HG03066 (cell line): ENCODE measurements around the gene OTULIN.

Source experiments
- ATAC-seq: cut with Tn5 transposase; IDR thresholded peaks from one replicate; pipeline ENCODE4 v1.9.1; 2021; ENCODE audit warnings: low read depth; ENCODE audit not compliant: unreplicated experiment

The OTULIN gene

GRCh38 chr5:14695152-14695551, 30.6 kb downstream of the OTULIN start:
- no peak for ATAC-seq

DNA sequence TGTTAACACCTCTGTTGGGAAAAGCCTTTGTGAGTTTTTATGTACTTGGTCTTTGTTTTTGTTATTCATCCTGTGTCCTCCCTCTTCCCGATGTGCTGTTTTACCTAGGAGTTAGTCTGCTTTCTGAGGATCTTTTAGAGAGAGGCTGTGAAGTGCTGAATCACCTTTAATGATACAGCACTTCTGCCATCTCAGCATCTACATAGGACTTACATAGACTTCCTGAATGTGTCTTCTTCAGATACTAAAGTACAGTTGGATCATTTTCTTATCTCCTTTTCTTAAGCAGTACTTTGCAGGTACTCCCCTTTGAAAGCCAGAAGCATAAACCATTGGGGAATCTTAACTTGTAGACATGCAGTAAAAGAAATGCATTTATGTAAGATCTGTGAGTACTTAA, 31.5 kb downstream of the OTULIN start:
- ATAC-seq: no peak

- no peak for ATAC-seq
Measured at GRCh38 chr5:14696851-14697250, 32.3 kb downstream of the OTULIN start.

GRCh38 chr5:14698495-14698894, 34.0 kb downstream of the OTULIN start:
- ATAC-seq: no peak

DNA sequence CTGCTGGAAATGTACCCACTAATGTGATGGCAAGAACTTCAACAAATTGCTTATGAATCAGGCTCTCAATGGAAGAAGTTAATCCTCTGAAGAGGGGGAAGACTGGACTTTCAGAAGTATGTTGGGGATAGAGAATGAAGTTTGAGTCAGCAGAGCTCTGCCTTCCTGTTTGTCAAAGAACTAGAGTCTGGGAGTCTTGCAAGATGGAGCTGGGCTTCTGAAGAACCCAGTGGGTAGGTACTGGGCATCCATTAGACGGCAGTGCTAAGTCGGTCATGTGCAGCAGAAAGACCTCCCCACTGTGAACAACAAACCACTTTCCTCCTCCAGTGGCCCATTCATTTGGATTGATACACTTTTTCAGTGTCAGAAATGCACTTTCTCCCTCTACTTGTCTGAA, 34.6 kb downstream of the OTULIN start:
- no peak for ATAC-seq

DNA sequence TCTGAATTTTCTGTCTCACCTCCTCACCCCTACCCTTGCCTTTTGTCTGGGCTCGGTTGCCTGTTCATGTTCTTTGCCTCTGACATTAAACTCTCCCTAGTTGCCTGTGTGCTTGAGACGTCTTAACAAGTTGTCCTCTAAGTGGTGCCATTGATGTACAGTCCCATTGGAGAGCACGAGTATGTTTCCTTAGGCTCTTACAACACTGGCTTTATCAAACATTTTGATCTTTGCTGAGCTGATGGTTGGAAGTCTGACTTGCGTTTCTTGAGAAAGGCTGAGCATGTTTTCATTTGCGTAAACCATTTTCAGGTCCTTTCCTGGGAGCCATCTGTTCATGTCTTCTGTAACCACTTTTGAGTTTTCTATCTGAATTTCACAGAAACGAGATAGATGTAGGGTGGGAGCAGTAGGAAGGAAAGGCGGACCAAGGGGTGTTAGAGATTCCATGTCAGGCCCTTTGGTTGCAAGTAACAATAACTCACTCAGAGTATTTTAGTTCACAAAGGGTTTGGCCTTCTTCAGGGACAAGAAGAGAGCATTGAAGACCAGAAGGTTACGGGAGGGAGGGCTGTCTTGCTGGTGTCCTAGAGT, 35.4 kb downstream of the OTULIN start:
- ATAC-seq: no peak

GRCh38 chr5:14700478-14701436, 36.2 kb downstream of the OTULIN start:
- no peak for ATAC-seq

GRCh38 chr5:14701556-14701955, 37.0 kb downstream of the OTULIN start:
- no peak for ATAC-seq

GRCh38 chr5:14702238-14702839, 37.8 kb downstream of the OTULIN start:
- no peak for ATAC-seq

DNA sequence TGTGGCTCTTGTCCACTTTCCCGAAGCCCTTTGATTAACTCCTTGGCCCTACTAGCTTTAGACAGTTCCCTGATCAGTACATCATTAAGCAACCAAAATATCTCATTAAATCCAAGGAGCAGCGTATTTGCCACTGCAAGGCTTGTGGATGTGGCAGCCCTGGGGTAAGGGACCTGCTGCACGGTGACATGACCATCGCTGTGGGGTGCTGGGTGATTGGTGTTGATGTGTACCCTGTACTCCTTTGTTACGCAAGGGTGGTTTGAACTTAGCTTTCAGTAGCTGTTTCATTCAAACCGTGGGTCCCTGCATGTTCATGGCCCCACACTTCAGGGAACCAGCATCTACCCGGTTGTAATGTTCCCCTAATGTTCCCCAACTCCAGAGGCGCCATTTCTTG, 41.0 kb downstream of the OTULIN start:
- ATAC-seq: no peak

DNA sequence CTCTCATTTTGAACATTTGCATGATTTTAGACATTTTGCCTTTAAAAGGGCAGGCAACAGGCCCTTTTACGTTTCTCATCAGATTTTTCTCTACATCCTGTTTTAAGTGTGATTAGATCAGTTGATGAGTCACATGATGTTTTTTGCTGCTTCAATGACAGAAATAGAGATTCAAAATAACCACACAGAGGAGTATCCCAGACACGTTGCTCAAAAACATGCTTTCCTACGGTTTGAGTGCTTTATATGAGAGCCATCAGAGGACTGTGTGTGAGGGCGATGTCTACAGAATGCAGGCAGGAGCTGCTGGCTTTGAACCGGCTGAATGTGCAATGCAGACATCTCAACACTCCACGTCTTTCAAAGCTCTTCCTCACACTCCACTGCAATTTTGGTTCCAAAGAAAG, 42.1 kb downstream of the OTULIN start:
- no peak for ATAC-seq

DNA sequence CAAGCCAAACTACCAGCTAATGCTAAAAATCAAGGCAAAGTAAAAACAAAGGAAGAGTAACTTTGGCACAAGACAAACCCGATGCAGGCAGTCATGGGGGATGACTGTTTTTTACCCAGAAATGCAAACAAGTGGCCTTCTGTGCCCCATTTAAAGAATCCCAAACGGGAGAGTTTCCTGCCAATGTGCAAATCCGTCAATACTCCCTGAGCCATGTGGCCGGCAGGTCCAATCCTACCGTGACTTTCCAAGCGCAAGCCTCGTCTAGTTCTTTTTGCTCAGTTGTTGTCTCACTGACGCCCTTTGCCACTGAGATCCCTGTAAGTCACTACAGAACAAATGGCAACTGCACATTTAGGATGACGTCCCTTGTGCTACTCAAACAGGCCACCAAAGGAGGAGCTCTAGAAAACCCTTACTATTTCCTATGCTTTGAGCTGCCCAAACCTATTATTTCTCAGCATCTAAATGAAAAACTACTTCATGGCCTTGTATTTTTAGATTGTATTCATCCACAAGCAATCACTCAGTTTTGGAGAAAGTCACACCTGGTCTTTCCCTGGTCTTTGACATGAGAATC, 43.4 kb downstream of the OTULIN start:
- no peak for ATAC-seq

- no peak for ATAC-seq
Measured at GRCh38 chr5:14708551-14708950, 44.0 kb downstream of the OTULIN start.

DNA sequence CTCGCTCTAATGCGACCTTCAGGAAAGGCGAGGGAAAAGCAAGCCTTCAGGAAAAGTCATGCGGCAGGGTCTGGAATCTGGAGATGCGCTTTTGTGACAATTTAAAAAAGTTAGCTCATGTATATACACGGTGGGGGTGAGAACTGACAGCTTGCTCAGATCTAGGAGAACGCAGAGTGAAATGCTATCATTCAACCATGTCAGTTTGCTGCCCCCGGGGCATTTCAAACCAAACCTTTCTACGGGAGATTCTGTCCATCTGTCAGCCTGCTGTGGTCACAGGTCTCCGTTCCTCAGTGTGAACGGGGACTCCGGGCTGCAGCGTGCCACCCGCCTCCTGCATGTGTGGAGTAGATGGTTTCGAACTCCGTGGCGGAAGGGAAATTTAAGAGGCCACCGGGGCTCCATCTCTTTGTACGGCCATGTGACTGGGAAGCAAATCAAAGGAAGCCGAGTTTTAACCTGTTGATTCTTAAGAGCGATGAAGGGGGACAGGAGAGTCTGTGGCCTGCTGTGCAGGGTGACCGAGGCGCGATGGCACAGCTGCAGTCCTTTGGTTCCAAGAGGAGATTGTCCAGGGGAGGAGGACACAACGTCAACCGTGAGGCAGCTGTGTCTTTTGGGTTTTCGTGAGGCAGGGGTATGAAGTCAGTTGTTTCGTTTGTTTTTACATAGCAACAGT, 45.9 kb downstream of the OTULIN start:
- ATAC-seq: no peak

DNA sequence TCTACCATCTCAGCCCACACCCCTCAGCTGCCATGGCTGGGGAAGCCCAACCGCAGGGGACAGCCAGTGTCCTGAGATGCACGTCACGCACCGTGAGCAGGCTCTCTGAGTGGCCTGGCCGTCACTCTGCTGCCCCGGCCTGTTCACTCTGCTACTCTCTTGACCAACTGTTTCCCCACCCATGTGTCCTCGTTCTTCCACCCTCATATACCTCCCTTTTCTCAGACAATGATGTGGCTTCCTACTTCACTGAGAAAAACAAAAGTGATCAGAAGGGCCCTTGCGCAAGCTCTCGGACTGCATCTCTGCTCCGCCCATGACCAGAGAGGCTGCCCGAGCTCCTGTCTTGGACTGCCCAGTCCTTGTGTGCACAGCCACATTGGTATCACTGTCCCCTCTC, 47.6 kb downstream of the OTULIN start:
- ATAC-seq: no peak

DNA sequence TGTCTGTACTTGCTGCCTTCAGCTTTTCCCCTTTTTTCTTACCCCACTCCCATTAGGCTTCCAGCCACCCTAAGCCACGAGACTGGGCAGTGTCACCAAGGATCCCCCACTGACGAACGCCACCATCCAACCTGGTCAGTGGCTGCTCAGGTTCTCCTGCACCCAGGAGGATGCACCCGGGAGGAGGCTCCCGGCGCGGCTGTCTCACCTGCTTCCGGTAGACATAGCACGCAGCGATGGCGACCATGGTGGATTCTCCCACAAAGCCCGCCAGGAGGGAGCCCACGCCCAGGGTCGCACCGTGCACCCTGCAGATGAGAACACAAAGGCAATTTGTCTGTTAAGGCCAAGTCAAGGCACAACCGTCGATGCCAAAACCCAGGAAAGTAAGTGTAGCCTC, 48.1 kb downstream of the OTULIN start:
- ATAC-seq: no peak

DNA sequence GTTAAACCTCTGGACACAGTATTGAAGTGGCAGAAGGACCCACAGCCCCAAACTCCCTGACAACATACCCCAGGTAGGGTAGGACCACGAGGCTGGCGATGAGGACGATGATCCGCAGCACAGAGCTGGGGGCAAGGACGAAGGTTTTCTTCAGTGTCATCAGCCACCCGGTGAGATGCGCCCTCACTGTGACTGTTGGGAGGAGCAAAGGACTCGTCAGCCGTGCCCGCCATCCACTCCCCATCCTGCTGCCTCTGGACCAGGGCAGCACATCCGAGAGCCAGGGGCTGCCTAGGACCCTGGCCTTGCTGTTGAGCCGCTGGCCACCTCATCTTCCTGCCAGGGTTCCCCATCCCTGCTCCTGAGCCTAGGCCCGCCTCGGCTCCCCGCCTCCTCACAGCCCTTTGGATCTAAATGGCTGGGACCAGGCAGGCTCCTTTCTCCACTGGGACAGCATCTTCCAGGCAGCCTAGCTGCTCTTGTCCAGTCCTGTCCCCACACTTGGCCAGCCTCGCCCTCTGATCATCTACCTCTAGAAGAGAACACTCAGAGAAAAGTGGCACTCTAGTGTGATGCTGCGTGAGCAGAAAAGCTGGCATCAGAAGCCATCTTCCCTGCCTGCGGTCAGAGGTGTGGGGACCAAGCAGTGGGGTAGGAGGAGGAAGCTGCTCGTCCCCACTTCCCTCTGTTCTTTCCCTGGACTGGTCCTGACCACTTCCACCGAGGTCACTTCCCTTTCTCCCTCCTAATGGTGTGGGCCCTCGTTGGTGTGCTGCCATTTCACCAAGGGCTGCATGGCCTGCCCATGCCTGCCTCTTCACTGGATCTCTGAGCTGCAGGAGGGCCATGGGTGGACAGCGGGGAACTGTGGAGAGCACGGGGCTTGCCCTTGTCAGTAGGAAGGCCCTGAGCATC, 49.2 kb downstream of the OTULIN start:
- ATAC-seq: no peak

- ATAC-seq: no peak
Measured at GRCh38 chr5:14714706-14715105, 50.2 kb downstream of the OTULIN start.

DNA sequence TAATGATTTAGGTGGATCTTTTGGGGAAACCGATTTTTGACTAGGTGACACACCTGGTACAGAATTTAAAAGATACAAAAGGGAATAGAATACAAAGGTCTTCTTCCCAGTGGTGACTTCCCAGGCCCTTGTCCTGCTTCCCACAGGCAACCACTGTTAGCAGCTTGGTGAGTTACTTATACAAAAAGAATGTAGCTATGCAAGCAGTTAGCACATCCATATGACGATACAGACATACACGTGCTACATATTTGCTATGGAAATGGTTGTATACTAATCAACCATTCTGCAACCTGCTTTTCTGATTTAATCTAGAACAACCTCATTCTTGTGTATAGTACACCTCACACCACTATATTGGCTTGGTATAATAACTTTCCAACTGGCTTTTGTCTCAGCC, 51.0 kb downstream of the OTULIN start:
- ATAC-seq: no peak
